K562 (cell line): ENCODE measurements around the gene POLR2L. TPM values are rescaled to one million over a fixed set of nuclear protein-coding genes. Genes with fewer than 3 reads are reported as not detected.

Experiments
- ATAC-seq: fragments of 200-7000 bp; cut with Tn5 transposase; 3 replicates; pipeline ENCODE4 v1.9.1; 2020; ENCODE audit warnings: moderate library complexity
- BruUV-seq: library from RNA; stranded (reverse); fragments of 400-500 nt; replicated peaks from 2 replicates; lab custom pipeline; 2021; lab: Mats Ljungman, UMichigan
- CTCF ChIA-PET: fragments of 300-600 bp; formaldehyde crosslinking; extraction: SDS; loops from one replicate; lab custom pipeline; 2021; ENCODE audit warnings: low intra/inter-chr PET ratio; lab: Yijun Ruan, JAX
- POLR2A ChIA-PET: fragments of 300-600, 350-650 bp; sonication (Branson Sonifier 250); formaldehyde crosslinking; extraction: SDS; loops from one replicate; lab custom pipeline; 2021; ENCODE audit warnings: antibody characterized with exemption, inconsistent platforms; lab: Yijun Ruan, JAX
- DNase-seq, 4 experiments: peaks; one replicate each; pipeline versions ENCODE4 v3.0.0 to v3.0.0-alpha.2; 2011 to 2018; ENCODE audit warnings: low spot score in 3 of 4, mixed read lengths in 3 of 4; ENCODE audit errors: extremely low read depth in 1 of 4
- FAIRE-seq: peaks from 2 replicates; lab custom pipeline; 2011; peaks lifted over from hg19 to GRCh38; lab: Jason Lieb, UNC
- H2AFZ ChIP-seq: 2 replicates; pipeline ENCODE4 v1.6.0; 2011; ENCODE audit warnings: low read depth, low read length, control low read depth, inconsistent platforms
- H3K27ac ChIP-seq: fragments of 200-600 bp; 3 replicates; pipeline ENCODE4 v1.8.0; 2011; ENCODE audit warnings: low read depth, mild to moderate bottlenecking, control low read depth, inconsistent platforms, low read length, moderate library complexity, mixed read lengths; ENCODE audit errors: extremely low read depth
- H3K27me3 ChIP-seq, 2 experiments: fragments of 300-600 bp in 1 of 2; 2 replicates in 1 of 2; 3 replicates in 1 of 2; pipeline versions ENCODE4 v1.6.0 to v1.8.0; 2011; ENCODE audit warnings: inconsistent platforms in 2 of 2, low read length in 2 of 2, mild to moderate bottlenecking in 1 of 2, mixed read lengths in 1 of 2, moderate library complexity in 1 of 2; ENCODE audit not compliant: control insufficient read depth in 2 of 2, insufficient read depth in 2 of 2
- H3K36me3 ChIP-seq: fragments of 300-600 bp; 3 replicates; pipeline ENCODE4 v1.8.0; 2011; ENCODE audit warnings: mild to moderate bottlenecking, low read length, inconsistent platforms; ENCODE audit not compliant: control insufficient read depth, insufficient read depth
- H3K4me1 ChIP-seq, 2 experiments: fragments of 200-600 bp in 1 of 2; replicated peaks in 1 of 2; 2 replicates in 1 of 2; 3 replicates in 1 of 2; pipeline versions ENCODE4 v1.5.1 to v1.8.0; 2011; ENCODE audit warnings: inconsistent platforms in 2 of 2, low read length in 2 of 2, mild to moderate bottlenecking in 1 of 2, mixed read lengths in 1 of 2, moderate library complexity in 1 of 2; ENCODE audit not compliant: control insufficient read depth in 2 of 2, insufficient read depth in 2 of 2
- H3K4me2 ChIP-seq: 2 replicates; pipeline ENCODE4 v1.6.1; 2011; ENCODE audit warnings: low read length, control low read depth, inconsistent platforms, mixed read lengths; ENCODE audit not compliant: insufficient read depth
- H3K4me3 ChIP-seq: fragments of 200-600 bp; sonication (generic), shearing (Covaris generic); 2 replicates; pipeline ENCODE4 v1.5.1; 2016; ENCODE audit warnings: control low read depth, inconsistent platforms
- H3K79me2 ChIP-seq: fragments of 200-600 bp; 3 replicates; pipeline ENCODE4 v1.8.0; 2011; ENCODE audit warnings: low read length, inconsistent platforms; ENCODE audit not compliant: control insufficient read depth, insufficient read depth
- H3K9ac ChIP-seq, 2 experiments: 2 replicates each; pipeline versions ENCODE4 v1.6.0 to v1.6.1; 2011; ENCODE audit warnings: low read depth in 2 of 2, low read length in 2 of 2, control low read depth in 1 of 2, inconsistent platforms in 1 of 2, mild to moderate bottlenecking in 1 of 2, mixed read lengths in 1 of 2; ENCODE audit not compliant: insufficient read depth in 1 of 2
- H3K9me1 ChIP-seq: one replicate; pipeline ENCODE4 v1.6.0; 2011; ENCODE audit warnings: inconsistent platforms, mild to moderate bottlenecking, low read length, moderate library complexity; ENCODE audit not compliant: control insufficient read depth, insufficient read depth
- H3K9me3 ChIP-seq: replicated peaks from 2 replicates; pipeline ENCODE4 v1.5.1; 2011; ENCODE audit warnings: low read depth, low read length, inconsistent platforms; ENCODE audit not compliant: control insufficient read depth, insufficient read depth
- H4K20me1 ChIP-seq: replicated peaks from 2 replicates; pipeline ENCODE4 v1.6.1; 2011; ENCODE audit warnings: low read length, inconsistent platforms, mixed read lengths; ENCODE audit not compliant: control insufficient read depth, insufficient read depth
- POLR2G ChIP-seq: fragments of 200-400 bp; formaldehyde crosslinking; IDR thresholded peaks from 2 replicates; pipeline ENCODE4 v1.6.1; 2017; ENCODE audit warnings: low read depth, mild to moderate bottlenecking, antibody characterized with exemption, low read length, moderate library complexity
- RBFOX2 ChIP-seq: fragments of 200-400 bp; formaldehyde crosslinking; IDR thresholded peaks from 2 replicates; pipeline ENCODE4 v1.6.1; 2017; ENCODE audit warnings: low read depth, mild to moderate bottlenecking, low read length, moderate library complexity
- SUPT5H ChIP-seq: fragments of 450-650 bp; IDR thresholded peaks from 2 replicates; pipeline ENCODE4 v1.6.1; 2016
- ZNF121 ChIP-seq: sonication (generic); formaldehyde crosslinking; conservative IDR thresholded peaks from 2 replicates; pipeline ENCODE4 v1.8.0; 2022; ENCODE audit warnings: missing genetic modification reagents
- WGBS: fragments of 100-300 bp; shearing (Covaris generic); methylation state at CpG from one replicate; pipeline ENCODE4 v1.1.6; 2016; ENCODE audit warnings: low coverage, mixed read lengths; ENCODE audit not compliant: insufficient coverage; ENCODE audit errors: missing lambda C conversion rate; 5-methylcytosine and 5-hydroxymethylcytosine counted together
- in situ Hi-C: fragments of 300-500 bp; cut with MboI; formaldehyde crosslinking; loops from 4 replicates; pipeline ENCODE4 v1.15.0; 2018; ENCODE audit warnings: inconsistent platforms, mixed read lengths
- intact Hi-C: fragments of 100-400 bp; cut with micrococcal nuclease; formaldehyde crosslinking; loops from 2 replicates; pipeline ENCODE4 v1.14.2; 2022
- polyA plus RNA-seq, 8 experiments: library from polyadenylated mRNA; depleted of rRNA in 4 of 8; stranded (reverse) in 5 of 8; unstranded in 3 of 8; fragments of >200 nt; fragmentation: Nextera tagmentation in 2 of 8; fragmentation: Illumina TruSeq in 1 of 8; extraction: Ambion mirVana in 2 of 8; extraction: Trizol in 1 of 8; gene quantifications; 2 replicates each; pipeline versions ENCODE4 v1.2.1 to v1.2.3, GENCODE V29; 2011 to 2014; ENCODE audit warnings: inconsistent platforms in 1 of 8, missing spikeins in 1 of 8
- total RNA-seq, 7 experiments: library from RNA; depleted of rRNA in 6 of 7; stranded (reverse); fragments of >200 nt in 6 of 7; fragmentation: Illumina TruSeq in 2 of 7; extraction: Trizol in 2 of 7; gene quantifications; 2 replicates each; pipeline versions ENCODE4 v1.2.1 to v1.2.3, GENCODE V29; 2011 to 2021; ENCODE audit warnings: low replicate concordance in 1 of 7

POLR2L gene
- total and polyA plus RNA-seq, 9 of the 15 experiments (the other 6 are each of a cell fraction or from before 2014, with no cell fraction given), result 38.3 to 688 (median 108) TPM

DNA sequence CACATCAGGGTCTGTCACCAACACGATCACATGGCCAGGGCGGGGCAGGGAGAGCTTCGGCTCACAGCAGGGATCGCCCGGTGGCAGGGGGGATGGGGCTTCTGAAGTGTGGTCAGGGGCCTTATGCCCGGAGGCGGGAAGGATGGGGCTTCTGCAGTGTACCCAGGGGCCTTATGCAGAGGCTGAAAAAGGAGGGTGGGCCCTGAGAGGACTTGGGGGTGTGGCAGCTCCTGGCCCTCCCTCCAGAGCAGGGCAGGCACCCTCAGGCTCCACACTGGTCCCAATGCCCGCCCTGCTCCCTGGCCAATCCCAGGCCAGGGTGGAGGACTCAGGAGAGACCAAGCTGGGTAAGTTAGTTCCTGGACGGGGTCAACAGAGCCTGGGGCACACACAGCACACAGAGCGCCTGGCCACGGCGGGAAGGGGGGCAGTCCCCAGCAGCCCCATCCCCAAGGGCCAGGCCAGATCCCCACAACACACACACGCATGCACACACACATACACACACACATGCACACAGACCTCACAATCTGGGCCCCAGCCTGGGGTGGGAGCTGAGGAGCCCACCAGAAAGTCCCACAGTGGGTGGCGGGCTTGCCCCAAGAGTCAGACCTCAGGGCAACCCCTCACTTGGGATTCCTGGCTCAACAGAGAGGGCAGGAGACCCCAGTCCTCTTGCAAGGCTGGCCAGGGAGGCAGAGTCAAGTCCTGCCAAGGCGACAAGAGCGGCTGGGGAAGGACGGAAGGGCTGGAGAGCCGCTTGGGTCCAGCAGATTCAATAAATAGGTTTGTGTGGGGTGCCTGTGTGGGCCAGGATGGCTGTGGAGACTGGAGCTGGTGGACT, 51.4 kb downstream of the POLR2L start:
- H3K9me1 ChIP-seq, result peaks cover 3% of the 10 kb centered on the region
- no peaks in the 10 kb centered on the region for H4K20me1 ChIP-seq
- ATAC-seq, result peak; percentile 19; the same call in 2 of the 3 replicates
- H3K27me3 ChIP-seq, result no peaks in the 10 kb centered on the region
- H3K79me2 ChIP-seq, result peaks cover 9% of the 10 kb centered on the region
- BruUV-seq, result TSS peak; percentile 35
- H3K4me2 ChIP-seq, result no peak overlapping the region
- no peak for FAIRE-seq
- intact Hi-C loops, result loop anchor here (10.0 kb wide), 1 partner anchor 226 kb away; the partner anchor contains the start of genes LMNTD2 and RASSF7
- WGBS, result 56% methylated on average over 12 of the region's 18 CpGs
- POLR2A ChIA-PET, result interaction anchor here (0.7 to 0.9 kb wide), 2 partner anchors 22 to 33 kb away, joined by 3 to 4 read pairs; no protein-coding TSS in a partner anchor
- H3K4me3 ChIP-seq, result no peak overlapping the region
- CTCF ChIA-PET, result no interaction called here
- H3K4me1 ChIP-seq, result peaks cover 0 to 89% of the 10 kb centered on the region in 2 experiments; a peak in 3 of 5 replicates
- no peak for DNase-seq
- in situ Hi-C loops, result no loop called here
- peak overlapping the region in 1 of 2 experiments; percentile 58; a peak in 2 of 4 replicates for H3K9ac ChIP-seq
- no peak overlapping the region for H3K27ac ChIP-seq
- peaks cover 31% of the 10 kb centered on the region; the same call in 1 of the 3 replicates for H3K36me3 ChIP-seq
- no peak overlapping the region for H2AFZ ChIP-seq
- no peaks in the 10 kb centered on the region for H3K9me3 ChIP-seq
- peak; percentile 69 for TF ChIP-seq POLR2G
- no peak for TF ChIP-seq ZNF121 (CRISPR knock-in tag)
- 0 out of 2 replicates have a peak, but pooled peaks have one; percentile 45 for TF ChIP-seq SUPT5H
- peak; percentile 30 for TF ChIP-seq RBFOX2
